NCI-H2196 (cell line): ENCODE measurements around the gene SEMA6A.
A peak's percentile ranks its signal among the peaks of the same experiment; 100 is the strongest.

Source experiments
- DNase-seq: peaks from one replicate; lab custom pipeline; 2025; ENCODE audit not compliant: unreplicated experiment; lab: John Stamatoyannopoulos, UW

SEMA6A gene

DNA sequence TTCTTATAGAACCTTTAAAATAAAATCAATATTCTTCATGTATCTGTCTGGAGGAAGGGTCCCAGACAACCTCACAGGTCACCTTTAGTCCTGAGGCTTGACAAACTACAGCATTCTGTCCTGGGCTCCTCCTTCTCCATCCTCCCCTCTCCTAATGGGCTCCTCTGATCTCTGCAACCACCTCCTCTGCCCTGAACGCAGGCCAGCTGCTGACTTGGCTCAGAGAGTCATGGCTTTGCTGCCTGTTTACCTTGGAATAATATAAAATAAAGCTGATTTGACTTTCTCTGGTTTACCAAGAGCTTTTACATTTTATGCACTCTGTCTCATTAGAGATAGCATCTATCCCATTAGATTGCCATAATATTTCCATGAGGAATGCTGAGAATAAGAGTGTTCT is 159.4 kb downstream of the SEMA6A start:
- DNase-seq = no peak

DNA sequence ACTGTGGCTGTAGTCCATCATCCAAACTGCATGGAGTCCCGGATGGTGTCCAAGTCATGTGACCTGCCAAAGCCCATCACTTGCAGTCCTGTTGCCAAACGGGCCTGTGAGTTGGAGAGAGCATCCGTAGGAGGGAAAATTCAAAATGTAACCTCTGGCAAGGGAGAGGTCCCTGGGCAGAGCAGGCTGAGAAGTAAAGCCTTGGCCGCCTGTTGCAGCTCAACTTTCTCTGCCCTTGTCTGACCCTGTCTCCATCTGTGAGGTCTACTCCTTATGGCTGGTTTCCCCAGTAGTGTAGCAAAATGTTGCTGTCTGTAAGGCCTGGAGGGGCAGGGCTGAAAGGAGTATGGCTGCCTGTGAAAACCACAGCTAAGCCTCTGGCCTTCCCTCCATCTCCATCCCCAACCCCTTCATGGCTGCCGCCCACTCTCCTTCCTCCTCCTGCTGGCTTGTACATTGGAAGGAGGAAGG is 163.5 kb downstream of the SEMA6A start:
- DNase-seq = no peak

DNA sequence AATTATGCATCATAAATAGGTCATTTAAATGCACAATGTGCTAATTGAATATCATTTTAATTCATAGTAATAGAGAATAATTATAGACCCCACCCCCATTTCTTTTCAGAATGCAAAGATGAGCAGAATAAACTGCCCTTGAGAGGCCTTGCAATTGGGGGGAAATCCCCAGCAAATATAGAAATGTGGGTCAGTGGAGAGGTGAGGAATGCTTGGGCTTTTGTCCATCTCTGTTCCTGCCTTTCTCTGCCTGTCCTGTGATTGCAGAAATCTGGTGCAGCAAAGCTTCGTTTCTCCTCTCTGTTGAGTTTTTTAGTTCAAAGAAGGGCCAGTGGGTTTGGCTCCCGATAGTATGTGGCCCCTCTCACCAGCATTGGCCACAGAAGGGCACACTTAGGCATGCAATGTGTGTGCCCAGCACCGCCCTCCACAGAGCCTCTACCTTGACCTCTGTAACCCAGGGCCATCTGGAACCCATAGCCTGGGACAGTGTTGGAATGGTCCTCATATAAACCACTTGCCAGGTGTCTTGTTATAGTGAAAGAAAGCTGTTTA is 164.2 kb downstream of the SEMA6A start:
- DNase-seq = no peak

DNA sequence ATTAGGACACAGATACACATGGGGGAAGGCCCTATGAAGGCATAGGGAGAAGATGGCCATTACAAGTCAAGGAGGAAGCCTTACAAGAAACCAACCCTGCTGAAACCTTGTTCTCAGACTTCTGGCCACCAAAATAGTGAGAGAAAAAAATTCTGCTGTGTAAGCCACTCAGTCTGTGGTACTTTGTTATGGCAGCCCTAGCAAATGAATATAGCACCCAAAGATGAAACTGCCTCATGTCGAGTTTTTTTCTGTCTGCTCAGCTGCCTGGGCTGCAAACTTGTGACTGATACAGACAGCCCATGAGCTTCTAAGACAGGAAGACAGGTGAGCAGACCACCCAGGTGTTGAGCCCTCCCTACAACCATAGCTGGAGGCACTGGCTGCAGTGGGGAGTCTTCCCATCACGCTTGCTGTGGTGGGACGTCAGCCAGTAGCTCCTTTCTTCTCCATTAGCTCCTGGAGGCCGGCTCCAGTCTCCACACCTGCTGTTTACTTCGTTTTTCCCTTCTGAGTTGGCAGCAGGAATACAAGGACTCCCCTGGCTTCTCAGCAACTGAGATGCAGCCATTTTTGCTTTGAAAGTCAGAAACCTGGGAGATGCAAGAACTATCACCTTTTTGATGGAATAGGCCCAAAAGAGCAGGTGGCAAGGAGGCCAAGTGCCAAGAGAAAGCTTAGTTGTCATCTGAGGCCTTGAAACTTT is 164.9 kb downstream of the SEMA6A start:
- no peak for DNase-seq

DNA sequence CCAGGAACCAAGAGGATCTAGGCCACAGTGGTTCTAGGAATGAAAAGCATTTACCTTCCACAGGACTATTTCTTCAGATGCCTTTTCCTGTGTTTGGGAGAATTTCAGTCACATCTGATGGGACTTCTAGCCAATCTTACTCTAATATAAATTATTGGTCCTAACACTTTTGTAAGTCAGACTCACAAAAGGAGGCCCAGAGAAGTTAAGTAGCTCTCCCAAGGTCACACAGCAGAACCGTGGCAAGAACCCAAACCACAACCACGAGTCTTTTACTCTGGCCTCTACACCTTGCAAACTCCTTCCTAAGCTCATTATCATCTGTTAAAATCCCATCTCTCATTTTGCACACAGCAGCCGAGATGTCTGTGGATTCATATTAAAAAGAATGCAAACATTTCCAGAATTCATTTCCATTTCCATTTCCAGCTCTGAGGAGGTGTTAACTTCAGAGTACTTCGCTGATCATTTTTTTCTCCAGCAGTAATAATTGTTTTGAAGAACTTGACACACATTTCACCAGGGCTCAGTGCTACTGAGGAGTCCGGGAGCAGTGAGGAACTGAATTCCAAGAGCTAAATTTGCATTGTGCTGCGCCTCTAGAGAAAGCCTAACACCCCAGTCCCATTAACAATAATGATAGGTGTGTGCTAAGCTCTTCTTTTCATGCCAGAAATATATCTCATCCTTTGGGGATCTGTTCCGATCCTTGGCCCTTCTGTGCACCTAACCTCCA is 168.1 kb downstream of the SEMA6A start:
- DNase-seq = no peak

DNA sequence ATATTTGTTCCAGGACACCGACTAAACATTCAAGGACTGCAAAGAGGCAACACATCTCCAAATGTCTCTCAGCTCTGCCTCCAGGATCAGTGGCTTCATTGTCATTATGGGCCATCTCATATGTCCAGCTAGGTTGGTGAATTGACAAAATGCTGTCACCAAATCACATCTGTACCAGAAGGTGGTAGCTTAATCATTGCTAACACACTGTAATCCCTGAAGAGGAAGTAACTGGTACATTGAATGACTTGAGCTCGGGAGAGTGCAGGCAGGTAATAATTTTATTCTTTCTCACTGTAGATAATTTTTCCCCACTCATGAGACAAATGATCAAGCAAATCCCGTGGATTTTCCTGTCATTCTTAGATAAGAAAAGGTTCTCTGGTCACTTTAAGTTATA is 169.8 kb downstream of the SEMA6A start:
- no peak for DNase-seq

DNA sequence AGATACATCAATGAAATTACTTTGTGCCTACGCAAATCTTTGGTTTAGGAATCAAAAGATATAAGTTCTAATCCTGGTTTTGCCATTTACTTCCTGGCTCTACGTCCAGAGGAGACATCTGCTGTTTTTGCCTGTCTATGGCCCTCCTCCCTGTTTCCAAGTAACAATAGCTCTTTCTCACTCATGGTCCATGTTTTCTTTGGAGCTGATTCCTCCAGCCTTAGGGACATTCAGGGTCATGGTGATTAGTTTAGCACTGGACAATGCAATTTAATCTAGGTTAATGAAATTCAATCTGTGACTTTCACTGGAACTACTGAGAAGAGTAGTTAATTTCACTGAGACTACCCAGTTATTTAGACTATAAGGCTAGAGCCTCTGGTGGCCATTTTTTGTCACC is 170.6 kb downstream of the SEMA6A start:
- DNase-seq = no peak

DNA sequence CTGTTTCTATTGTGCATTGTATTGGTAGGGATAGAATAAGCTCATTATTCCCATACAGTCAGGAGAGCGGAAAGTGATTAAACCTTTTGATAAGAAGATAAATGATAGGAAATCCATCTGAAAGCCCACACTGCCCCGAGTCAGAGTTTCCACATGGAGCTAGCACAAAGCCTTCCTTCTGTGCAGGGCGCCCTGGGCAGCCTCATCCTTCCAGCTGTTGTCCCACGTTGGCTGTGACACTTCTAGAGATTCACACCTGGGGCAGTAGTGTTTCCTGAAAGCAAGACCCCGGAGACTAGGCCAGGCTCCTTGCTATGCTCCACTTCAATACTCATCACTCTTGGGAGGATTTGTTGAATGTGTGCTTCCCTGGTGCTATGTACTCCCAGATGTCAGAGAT is 172.4 kb downstream of the SEMA6A start:
- no peak for DNase-seq

DNA sequence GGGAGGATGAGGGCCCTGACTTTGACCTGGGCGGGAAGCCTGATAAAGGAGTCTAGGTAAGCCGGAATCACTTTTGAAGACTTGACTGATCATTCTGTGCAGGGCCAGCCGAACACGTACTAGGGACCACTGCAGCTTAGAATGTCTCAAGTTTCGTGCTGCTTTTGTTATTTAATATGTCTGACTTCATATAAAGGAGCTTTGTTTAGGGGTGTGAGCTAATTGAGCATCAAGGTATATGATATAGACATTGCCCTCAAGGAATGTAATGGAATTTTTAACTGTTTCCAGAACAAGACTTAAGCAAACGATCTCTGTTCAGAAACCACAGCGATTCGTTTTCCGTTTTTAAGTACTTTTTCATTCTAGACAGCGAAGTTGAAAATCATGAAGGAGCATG is 173.0 kb downstream of the SEMA6A start:
- no peak for DNase-seq

DNA sequence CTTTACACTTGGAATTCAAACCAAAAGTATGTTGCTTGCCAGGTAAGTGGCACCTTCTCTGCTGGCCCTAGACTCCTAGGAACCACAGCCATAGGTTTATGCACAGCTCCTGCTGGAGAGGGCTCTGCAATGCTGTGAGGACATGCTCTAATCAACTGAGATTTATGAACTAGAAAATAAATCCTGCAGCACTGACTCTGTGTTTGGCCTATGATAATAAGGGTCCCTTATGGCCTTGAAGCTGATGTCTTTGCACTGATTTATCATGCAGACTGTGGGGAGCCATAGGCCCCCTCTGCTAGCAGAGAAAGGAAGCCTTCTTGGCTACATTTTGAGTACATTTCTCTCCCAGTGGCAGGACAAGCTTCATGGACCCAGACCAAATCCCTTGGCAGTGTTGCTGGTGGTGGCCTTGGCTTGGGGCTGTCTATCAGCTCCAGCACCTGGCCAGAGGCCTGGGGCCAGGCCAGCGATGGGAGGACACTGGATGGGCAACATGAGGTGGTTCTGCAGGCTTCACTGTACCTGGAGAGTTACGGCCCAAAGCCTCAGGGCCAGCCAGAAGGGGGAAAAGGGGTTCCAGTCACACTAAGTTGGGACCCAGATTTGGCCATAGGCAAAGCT is 178.0 kb downstream of the SEMA6A start:
- no peak for DNase-seq

DNA sequence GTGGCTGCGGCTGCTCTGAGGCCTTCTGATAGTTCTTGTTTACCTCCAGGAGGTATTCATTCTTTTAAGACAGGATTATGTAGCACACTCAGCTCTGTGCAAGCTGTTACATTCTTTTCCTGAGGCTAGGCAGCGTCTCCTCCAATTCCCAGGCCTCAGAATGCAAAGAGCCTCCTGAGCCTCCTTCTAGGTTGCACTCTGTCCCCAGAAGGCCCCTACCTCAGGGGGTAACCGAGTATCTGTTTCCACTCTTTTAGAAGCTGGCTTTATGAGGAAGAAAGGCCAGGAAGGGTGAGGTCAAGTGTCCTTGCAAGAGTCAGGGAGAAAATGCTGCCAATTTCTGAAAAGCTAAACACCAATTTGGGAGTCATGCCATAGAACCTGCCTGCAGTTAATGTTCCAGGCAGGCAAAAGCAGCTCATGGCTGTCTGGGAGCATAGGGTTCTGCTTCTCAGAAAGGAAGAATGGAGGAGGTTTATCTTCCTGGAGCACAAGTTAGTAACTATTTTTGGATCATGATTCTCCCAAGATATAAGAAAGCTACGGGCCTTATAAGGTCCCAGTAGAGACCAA is 178.9 kb downstream of the SEMA6A start:
- peak; percentile 42 for DNase-seq

DNA sequence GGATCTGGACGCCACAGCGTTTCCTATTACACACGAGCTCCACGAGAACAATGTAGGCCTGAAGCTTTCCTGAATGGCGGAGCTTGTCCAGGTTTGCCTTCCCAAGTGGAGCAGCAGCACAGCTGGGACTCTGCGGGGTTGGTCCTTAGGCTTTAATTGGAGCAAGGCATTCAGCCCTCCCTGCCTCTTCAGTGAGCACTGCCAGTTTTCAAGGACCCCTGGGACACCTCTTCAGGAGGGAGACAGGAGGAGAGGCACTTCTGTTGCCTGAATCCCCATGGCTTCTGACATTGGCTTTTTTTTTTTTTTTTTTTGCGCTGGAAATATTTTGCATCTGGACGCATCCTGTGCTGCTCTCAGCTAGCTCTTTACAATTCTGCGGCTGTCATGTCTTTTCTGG is 179.4 kb downstream of the SEMA6A start:
- no peak for DNase-seq

DNA sequence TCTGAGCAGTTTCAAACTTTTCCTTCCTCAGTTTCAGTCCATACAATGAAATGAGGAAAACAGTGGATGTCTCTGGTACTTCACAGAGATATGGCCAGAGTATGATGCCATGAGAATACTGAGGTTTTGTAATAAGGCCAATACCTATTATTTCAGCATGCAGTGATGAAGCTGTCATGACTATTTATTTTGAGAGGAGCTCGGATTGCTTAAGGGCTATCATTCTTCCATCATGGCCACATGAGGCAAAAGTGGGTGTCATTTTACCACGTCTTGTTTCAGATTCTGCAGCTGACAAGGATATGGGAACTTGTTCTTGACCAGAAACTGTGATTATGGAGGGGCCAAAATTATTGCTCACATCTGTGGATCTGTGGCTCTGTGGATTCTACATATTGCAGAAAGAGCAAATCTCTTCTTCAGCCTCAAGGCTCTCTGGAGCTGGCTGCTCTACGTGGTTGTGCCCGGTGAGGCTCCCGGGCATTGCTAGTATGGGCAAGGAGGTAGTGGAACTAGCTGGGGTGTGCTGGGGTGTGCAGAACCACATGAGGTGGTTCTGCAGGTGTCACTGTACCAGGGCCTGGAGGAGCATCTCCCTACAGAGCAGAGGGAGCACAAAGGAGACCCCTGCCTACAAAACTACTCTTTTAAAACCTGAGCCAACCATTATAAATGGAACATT is 180.3 kb downstream of the SEMA6A start:
- DNase-seq = no peak
